A549 treated with AZD2906 at 1 μM for 4 hours (cell line): Measurements from ENCODE around the gene SLC5A9. TPM values are rescaled to one million over a fixed set of nuclear protein-coding genes. Genes with fewer than 3 reads are reported as not detected.

Experiments
- total RNA-seq: library from RNA; stranded (reverse); fragments of 200-300 nt; extraction: Qiagen RNA extraction; gene quantifications from 5 replicates; pipeline ENCODE4 v1.2.3, GENCODE V29; 2022

Gene SLC5A9
- 0.05 TPM in 1 of 5 replicates, not detected in the others for total RNA-seq

DNA sequence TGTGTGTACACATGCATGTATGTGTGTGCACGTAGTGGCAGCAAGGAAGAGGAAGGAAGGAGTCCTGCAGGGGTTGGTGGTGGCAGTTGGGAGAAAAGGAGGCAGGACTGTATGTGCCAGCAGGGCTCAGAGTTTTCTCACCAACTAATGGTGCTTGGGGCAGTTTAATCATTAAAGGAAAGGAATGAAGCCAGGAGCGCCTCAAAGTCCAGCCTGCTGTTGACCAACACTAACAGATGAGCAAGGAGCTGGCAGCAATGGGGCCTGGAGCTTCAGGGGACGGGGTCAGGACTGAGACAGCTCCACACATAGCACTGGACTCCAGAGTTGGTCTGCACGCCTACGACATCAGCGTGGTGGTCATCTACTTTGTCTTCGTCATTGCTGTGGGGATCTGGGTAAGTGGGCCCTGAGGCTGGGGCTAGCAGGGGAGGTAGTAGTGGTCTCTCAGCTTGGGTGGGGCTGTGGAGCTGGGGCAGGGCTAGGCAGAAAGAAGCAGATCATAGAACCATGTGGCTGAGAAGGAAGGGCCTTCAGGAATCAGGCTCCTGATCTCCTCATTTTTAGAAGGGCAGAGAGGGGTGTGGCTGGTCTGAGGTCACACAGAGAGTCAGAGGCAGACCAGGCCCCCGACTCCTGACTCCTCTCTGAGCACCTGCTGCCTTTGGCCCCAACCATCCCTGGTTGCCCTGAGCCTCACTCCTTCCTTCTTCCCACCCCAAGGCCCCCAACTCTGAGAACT lies at the start of gene SLC5A9:
Gene SLC5A9 (plus strand): TSS at position 216 of the 742 bp plus-strand sequence. CDS start 21 bp downstream, at position 237.

Other genes with a start within 250 kb of the SLC5A9 start
- gene TRABD2B, start 225.3 kb upstream of the SLC5A9 start, total RNA-seq: 2.5 to 4.5 TPM (median 4.0 TPM) in 5 replicates
- gene SPATA6, start 249.5 kb downstream of the SLC5A9 start, total RNA-seq: 1.9 to 2.9 TPM (median 2.2 TPM) in 5 replicates